HAP-1 (cell line): ENCODE results near the gene PKP1.
"Not testable (repeated sequence)": the region's sequence is repeated elsewhere in the genome, so short reads cannot be mapped to it uniquely, and the experiment has no call there.

Experiments used
- DNase-seq, 2 experiments: peaks; one replicate each; pipeline ENCODE4 v3.0.0-alpha.2; 2016 to 2020; ENCODE audit warnings: low spot score in 2 of 2
- H3K27me3 ChIP-seq: fragments of 250-450 bp; sonication (Bioruptor Pico); 2 replicates; pipeline ENCODE4 v1.5.1; 2020; ENCODE audit warnings: low read depth, mild to moderate bottlenecking, moderate library complexity
- H3K36me3 ChIP-seq: fragments of 250-450 bp; sonication (Bioruptor Pico); replicated peaks from 2 replicates; pipeline ENCODE4 v1.5.1; 2020; ENCODE audit warnings: mild to moderate bottlenecking
- H3K4me1 ChIP-seq: fragments of 250-450 bp; sonication (Bioruptor Pico); 2 replicates; pipeline ENCODE4 v1.5.1; 2020; ENCODE audit warnings: mild to moderate bottlenecking
- H3K4me3 ChIP-seq: fragments of 250-450 bp; sonication (Bioruptor Pico); 2 replicates; pipeline ENCODE4 v1.5.1; 2020; ENCODE audit warnings: mild to moderate bottlenecking, moderate library complexity
- H3K9me3 ChIP-seq: fragments of 250-450 bp; sonication (Bioruptor Pico); 2 replicates; pipeline ENCODE4 v1.5.1; 2020; ENCODE audit warnings: mild to moderate bottlenecking, moderate library complexity
- in situ Hi-C: fragments of 300-500 bp; cut with MboI; formaldehyde crosslinking; loops from 3 replicates; pipeline ENCODE4 v1.14.3; 2020; ENCODE audit warnings: low sequenced_read_pairs, inconsistent platforms, mixed read lengths

Gene PKP1, protein sequence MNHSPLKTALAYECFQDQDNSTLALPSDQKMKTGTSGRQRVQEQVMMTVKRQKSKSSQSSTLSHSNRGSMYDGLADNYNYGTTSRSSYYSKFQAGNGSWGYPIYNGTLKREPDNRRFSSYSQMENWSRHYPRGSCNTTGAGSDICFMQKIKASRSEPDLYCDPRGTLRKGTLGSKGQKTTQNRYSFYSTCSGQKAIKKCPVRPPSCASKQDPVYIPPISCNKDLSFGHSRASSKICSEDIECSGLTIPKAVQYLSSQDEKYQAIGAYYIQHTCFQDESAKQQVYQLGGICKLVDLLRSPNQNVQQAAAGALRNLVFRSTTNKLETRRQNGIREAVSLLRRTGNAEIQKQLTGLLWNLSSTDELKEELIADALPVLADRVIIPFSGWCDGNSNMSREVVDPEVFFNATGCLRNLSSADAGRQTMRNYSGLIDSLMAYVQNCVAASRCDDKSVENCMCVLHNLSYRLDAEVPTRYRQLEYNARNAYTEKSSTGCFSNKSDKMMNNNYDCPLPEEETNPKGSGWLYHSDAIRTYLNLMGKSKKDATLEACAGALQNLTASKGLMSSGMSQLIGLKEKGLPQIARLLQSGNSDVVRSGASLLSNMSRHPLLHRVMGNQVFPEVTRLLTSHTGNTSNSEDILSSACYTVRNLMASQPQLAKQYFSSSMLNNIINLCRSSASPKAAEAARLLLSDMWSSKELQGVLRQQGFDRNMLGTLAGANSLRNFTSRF

GRCh38 chr1:201282931-201283829 is at the start of gene PKP1:
Gene PKP1, plus strand, starts transcription at chr1:201283506. Its CDS starts 197 bp downstream, at chr1:201283703.
- in situ Hi-C loops, result no loop called here
- DNase-seq, result no peak
- no peaks in the 10 kb centered on the region for H3K4me1 ChIP-seq
- no peaks in the 10 kb centered on the region for H3K36me3 ChIP-seq
- no peaks in the 10 kb centered on the region for H3K9me3 ChIP-seq
- no peak within 1 kb of the TSS for H3K4me3 ChIP-seq
- peaks cover 22% of the 10 kb centered on the region for H3K27me3 ChIP-seq

- H3K4me1 ChIP-seq, DNase-seq, H3K9me3 ChIP-seq, H3K36me3 ChIP-seq, H3K27me3 ChIP-seq, H3K4me3 ChIP-seq, in situ Hi-C loops: not testable (repeated sequence)
Measured at GRCh38 chr1:201239646-201240045, 43.7 kb upstream of the PKP1 start.

- Histone ChIP-seq H3K4me1 (no peaks in the 10 kb centered on the region), H3K36me3 (no peaks in the 10 kb centered on the region), H3K27me3 (peaks cover 10% of the 10 kb centered on the region; the same call in 1 of the 2 replicates), H3K4me3 (no peak overlapping the region), H3K9me3 (no peaks in the 10 kb centered on the region)
- no peak for DNase-seq
- in situ Hi-C loops, result no loop called here
Measured at GRCh38 chr1:201240171-201240570, 43.1 kb upstream of the PKP1 start.

DNA sequence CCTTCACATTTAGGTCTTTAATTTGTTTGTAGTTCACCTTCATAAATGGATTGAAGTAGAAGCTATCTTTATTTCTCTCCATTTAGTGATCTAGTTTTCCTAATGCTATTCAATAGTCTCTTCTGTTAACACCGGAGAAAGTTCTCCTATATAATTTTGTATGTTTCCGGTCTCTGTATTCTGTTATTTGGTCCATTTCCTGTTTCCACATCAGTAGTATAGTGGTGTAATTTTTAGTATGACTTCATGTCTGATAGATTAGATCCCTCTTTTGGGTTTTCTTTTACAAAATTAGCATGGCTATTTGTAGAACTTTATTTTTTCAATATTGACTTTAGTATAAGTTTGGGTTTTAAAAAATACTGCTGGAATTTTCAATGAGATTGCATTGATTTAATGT is 41.6 kb upstream of the PKP1 start:
- H3K9me3 ChIP-seq, result no peaks in the 10 kb centered on the region
- peaks cover 13% of the 10 kb centered on the region; the same call in 1 of the 2 replicates for H3K27me3 ChIP-seq
- H3K4me3 ChIP-seq, result no peak overlapping the region
- H3K4me1 ChIP-seq, result no peaks in the 10 kb centered on the region
- H3K36me3 ChIP-seq, result no peaks in the 10 kb centered on the region
- in situ Hi-C loops, result no loop called here
- no peak for DNase-seq

- Histone ChIP-seq H3K4me1 (no peaks in the 10 kb centered on the region), H3K9me3 (no peaks in the 10 kb centered on the region), H3K27me3 (peaks cover 13% of the 10 kb centered on the region; the same call in 1 of the 2 replicates), H3K36me3 (no peaks in the 10 kb centered on the region), H3K4me3 (no peak overlapping the region)
- DNase-seq, result no peak
- in situ Hi-C loops, result no loop called here
Measured at GRCh38 chr1:201245082-201245481, 38.2 kb upstream of the PKP1 start.

DNA sequence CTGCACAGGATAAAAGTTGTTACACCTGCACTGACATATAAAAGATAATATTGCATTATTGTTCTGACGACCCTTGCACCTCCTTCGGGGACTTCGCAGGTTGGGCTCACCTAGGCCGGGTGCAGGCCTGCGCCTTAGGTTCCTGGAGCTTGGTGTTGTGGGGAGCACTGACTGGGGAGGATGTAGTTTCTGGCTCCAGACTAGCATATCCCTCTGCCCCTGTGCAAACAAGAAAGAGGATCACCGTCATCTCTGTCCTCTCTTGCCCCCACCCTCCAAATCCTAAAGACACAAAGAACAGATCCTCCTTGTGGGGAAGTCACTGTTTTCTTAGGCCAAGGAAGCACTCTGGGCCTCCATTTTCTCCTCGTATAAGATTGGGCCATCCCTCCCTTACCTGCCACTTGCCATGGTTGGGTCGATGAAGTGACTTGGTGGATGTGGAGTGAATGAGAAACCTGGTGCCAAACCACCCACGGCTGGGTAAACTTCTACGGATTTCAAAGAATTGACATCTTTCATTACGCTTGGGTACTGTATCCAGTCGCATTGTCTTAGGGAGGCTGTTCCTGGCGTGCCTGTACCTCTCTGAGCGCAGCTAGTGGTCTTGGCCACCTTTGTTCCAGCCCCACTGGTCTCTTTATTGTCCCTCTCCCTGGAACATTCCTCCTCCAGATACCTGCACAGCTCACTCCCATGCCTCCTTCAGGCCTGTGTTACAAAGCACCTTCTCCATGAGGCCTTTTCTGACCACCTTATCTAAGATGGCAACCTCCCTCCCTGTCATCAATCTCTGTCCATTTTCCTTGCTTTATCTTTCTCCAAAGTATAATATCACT is 34.4 kb upstream of the PKP1 start:
- Histone ChIP-seq H3K27me3 (peaks cover 8% of the 10 kb centered on the region; the same call in 1 of the 2 replicates), H3K36me3 (no peaks in the 10 kb centered on the region), H3K4me1 (no peaks in the 10 kb centered on the region), H3K4me3 (no peak overlapping the region), H3K9me3 (no peaks in the 10 kb centered on the region)
- in situ Hi-C loops, result no loop called here
- DNase-seq, result no peak

GRCh38 chr1:201250326-201251011 is 32.8 kb upstream of the PKP1 start:
- Histone ChIP-seq H3K27me3 (0 out of 2 replicates have a peak, but pooled peaks cover 4% of the 10 kb centered on the region), H3K36me3 (no peaks in the 10 kb centered on the region), H3K9me3 (no peaks in the 10 kb centered on the region), H3K4me1 (no peaks in the 10 kb centered on the region), H3K4me3 (no peak overlapping the region)
- DNase-seq, result no peak
- in situ Hi-C loops, result loop anchor here (5.0 kb wide), 1 partner anchor 112 kb away; no protein-coding TSS in a partner anchor

DNA sequence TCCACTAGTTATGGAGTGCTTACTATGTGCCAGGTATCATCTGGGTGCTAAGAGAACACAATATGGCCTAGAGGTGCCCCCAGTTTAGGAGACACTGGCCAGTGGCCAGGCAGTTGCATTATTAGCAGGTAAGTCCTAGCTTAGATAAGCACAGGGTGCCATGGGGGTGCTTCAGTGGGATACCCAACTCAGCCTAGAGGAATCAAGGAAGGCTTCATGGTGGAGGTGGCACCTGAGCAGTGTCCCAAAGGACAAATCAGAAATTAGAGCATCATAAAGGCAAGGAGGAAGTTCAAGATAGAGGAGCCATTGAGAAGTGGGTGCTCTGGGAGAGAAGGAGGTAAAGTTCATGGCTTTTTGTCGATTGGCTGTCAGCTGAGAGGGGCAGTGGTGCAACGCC is 31.9 kb upstream of the PKP1 start:
- in situ Hi-C loops, result loop anchor here (5.0 kb wide), 1 partner anchor 111 kb away; no protein-coding TSS in a partner anchor
- no peaks in the 10 kb centered on the region for H3K4me1 ChIP-seq
- DNase-seq, result no peak
- 0 out of 2 replicates have a peak, but pooled peaks cover 3% of the 10 kb centered on the region for H3K27me3 ChIP-seq
- H3K36me3 ChIP-seq, result no peaks in the 10 kb centered on the region
- H3K9me3 ChIP-seq, result no peaks in the 10 kb centered on the region
- no peak overlapping the region for H3K4me3 ChIP-seq

DNA sequence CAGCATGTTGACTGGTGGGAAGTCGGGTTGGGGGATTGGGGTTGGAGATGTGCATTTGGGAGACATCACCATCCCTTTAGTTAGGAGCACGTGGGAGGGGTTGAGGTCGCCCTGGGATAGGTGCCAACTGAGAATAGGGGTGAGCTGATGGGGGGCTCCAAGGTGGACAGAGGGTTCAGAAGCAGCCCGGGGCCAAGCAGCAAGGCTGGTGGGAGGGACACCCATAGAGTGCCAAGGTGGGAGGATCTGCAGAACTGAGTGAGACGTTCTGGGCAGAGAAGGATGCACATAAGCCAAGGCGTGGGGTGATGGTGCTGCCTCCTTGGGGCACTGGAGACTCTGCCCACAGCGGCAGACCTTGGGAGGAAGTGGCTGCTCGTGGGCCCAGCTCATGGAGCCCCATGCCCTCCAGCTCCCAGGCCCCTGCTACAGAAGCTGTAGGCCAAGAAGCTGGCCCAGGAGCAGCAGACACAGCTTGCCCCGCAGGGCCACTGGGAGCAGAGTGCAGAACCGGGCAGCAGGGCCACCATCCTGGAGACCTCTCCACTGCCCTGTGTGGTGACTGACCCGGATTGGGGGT is 31.4 kb upstream of the PKP1 start:
- H3K27me3 ChIP-seq, result no peaks in the 10 kb centered on the region
- H3K9me3 ChIP-seq, result no peaks in the 10 kb centered on the region
- in situ Hi-C loops, result loop anchor here (5.0 kb wide), 1 partner anchor 110 kb away; no protein-coding TSS in a partner anchor
- no peak for DNase-seq
- H3K4me3 ChIP-seq, result no peak overlapping the region
- H3K4me1 ChIP-seq, result no peaks in the 10 kb centered on the region
- H3K36me3 ChIP-seq, result no peaks in the 10 kb centered on the region

DNA sequence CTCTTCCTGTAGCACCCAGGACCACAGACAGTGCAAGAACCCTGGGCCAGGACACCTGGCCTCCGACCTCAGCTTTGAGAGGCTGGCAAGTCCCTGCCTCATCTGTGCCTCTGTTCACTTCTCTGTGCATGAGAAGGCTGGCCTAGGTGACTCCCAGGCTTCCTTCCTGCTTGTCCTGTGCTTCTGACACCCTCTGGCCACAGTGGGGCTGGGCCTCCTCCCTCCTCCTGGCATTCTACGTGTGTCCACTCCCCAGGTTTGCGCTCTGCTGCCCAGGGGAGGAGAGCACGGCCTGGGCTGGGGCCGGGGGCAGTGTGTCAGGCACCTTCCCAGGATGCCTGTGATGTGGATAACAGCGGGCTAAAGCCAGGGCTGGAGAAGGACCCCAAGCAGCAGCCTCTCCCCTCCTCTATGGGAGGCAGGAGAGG is 30.3 kb upstream of the PKP1 start:
- no peaks in the 10 kb centered on the region for H3K9me3 ChIP-seq
- no peaks in the 10 kb centered on the region for H3K4me1 ChIP-seq
- no peaks in the 10 kb centered on the region for H3K27me3 ChIP-seq
- in situ Hi-C loops, result loop anchor here (5.0 kb wide), 1 partner anchor 109 kb away; no protein-coding TSS in a partner anchor
- no peak overlapping the region for H3K4me3 ChIP-seq
- no peak for DNase-seq
- no peaks in the 10 kb centered on the region for H3K36me3 ChIP-seq

GRCh38 chr1:201253411-201253810 is 29.9 kb upstream of the PKP1 start:
- H3K4me1 ChIP-seq, result no peaks in the 10 kb centered on the region
- H3K36me3 ChIP-seq, result no peaks in the 10 kb centered on the region
- in situ Hi-C loops, result loop anchor here (5.0 kb wide), 1 partner anchor 109 kb away; no protein-coding TSS in a partner anchor
- H3K4me3 ChIP-seq, result no peak overlapping the region
- DNase-seq, result no peak
- H3K9me3 ChIP-seq, result no peaks in the 10 kb centered on the region
- H3K27me3 ChIP-seq, result no peaks in the 10 kb centered on the region
